Measurements from ENCODE around the gene ZYG11B.
"Not testable (repeated sequence)": the region's sequence is repeated elsewhere in the genome, so short reads cannot be mapped to it uniquely, and the experiment has no call there.

The ZYG11B gene

GRCh38 chr1:52759908-52760307, 33.7 kb downstream of the ZYG11B start:
- no peak for DNase-seq

GRCh38 chr1:52767596-52768280, 41.5 kb downstream of the ZYG11B start:
- DNase-seq = no peak

GRCh38 chr1:52769346-52770033, 43.2 kb downstream of the ZYG11B start:
- no peak for DNase-seq

GRCh38 chr1:52771384-52771783, 45.1 kb downstream of the ZYG11B start:
- DNase-seq = no peak

GRCh38 chr1:52786148-52786547, 59.9 kb downstream of the ZYG11B start:
- no peak for DNase-seq

GRCh38 chr1:52790429-52790828, 64.2 kb downstream of the ZYG11B start:
- not testable (repeated sequence) for DNase-seq

- no peak for DNase-seq
These were observed 65.8 kb downstream of the ZYG11B start for GRCh38 chr1:52792036-52792435.

- DNase-seq = not testable (repeated sequence)
These were observed 67.5 kb downstream of the ZYG11B start for GRCh38 chr1:52793717-52794116.

- DNase-seq = no peak
These were observed 69.2 kb downstream of the ZYG11B start for GRCh38 chr1:52795464-52795863.

- no peak for DNase-seq
These were observed 72.1 kb downstream of the ZYG11B start for GRCh38 chr1:52798331-52798730.

- DNase-seq = no peak
These were observed 74.8 kb downstream of the ZYG11B start for GRCh38 chr1:52801011-52801410.

- DNase-seq = not testable (repeated sequence)
These were observed 77.8 kb downstream of the ZYG11B start for GRCh38 chr1:52804083-52804482.

GRCh38 chr1:52814465-52814864, 88.2 kb downstream of the ZYG11B start:
- no peak for DNase-seq

GRCh38 chr1:52820830-52821229, 94.6 kb downstream of the ZYG11B start:
- not testable (repeated sequence) for DNase-seq

GRCh38 chr1:52825868-52826267, 99.6 kb downstream of the ZYG11B start:
- DNase-seq = no peak

GRCh38 chr1:52834798-52835197, 108.5 kb downstream of the ZYG11B start:
- DNase-seq = no peak

- DNase-seq = no peak
These were observed 109.8 kb downstream of the ZYG11B start for GRCh38 chr1:52836035-52836434.

GRCh38 chr1:52839175-52839574, 112.9 kb downstream of the ZYG11B start:
- DNase-seq = not testable (repeated sequence)

GRCh38 chr1:52842643-52843310, 116.5 kb downstream of the ZYG11B start, which contains the start of gene ZYG11A:
Gene ZYG11A, plus strand, starts transcription at chr1:52842760. Its CDS starts 124 bp downstream, at chr1:52842884.
- peak; percentile 58 for DNase-seq

- not testable (repeated sequence) for DNase-seq
These were observed 118.9 kb downstream of the ZYG11B start for GRCh38 chr1:52845119-52845518.

GRCh38 chr1:52848423-52848822, 122.2 kb downstream of the ZYG11B start:
- no peak for DNase-seq

GRCh38 chr1:52850951-52851350, 124.7 kb downstream of the ZYG11B start:
- no peak for DNase-seq

GRCh38 chr1:52852854-52853253, 126.6 kb downstream of the ZYG11B start:
- no peak for DNase-seq

GRCh38 chr1:52855584-52855983, 129.3 kb downstream of the ZYG11B start:
- DNase-seq = no peak

Measured in activated gamma-delta T cell treated with Interleukin-2 at 50 U/mL for 16 hours (primary cell).